SH-SY5Y (cell line): ENCODE results near the gene PRKAB1.

ENCODE experiments used
- GATA2 ChIP-seq: IDR thresholded peaks from 2 replicates; pipeline ENCODE4 v1.6.1; 2011; ENCODE audit warnings: mild to moderate bottlenecking, low read depth, low read length
- GATA3 ChIP-seq: IDR thresholded peaks from 2 replicates; pipeline ENCODE4 v1.6.1; 2011; ENCODE audit warnings: low read depth, mild to moderate bottlenecking, low read length, moderate library complexity

- TF ChIP-seq GATA3 (no peak), GATA2 (no peak)
These were observed 14.8 kb downstream of the PRKAB1 start for GRCh38 chr12:119682639-119683252.
